Parathyroid adenoma (tissue), 2 donors: Measurements from ENCODE around the gene PTPRM.

ENCODE experiments used
- H2AFZ ChIP-seq: fragments of 300-600 bp; sonication (generic); one replicate; pipeline ENCODE4 v1.7.0; 2017; ENCODE audit warnings: antibody characterized with exemption, mild to moderate bottlenecking
- H3K27ac ChIP-seq: fragments of 300-600 bp; sonication (generic); one replicate; pipeline ENCODE4 v1.7.0; 2017
- H3K27me3 ChIP-seq: fragments of 300-600 bp; sonication (generic); one replicate; pipeline ENCODE4 v1.7.0; 2017; ENCODE audit warnings: low read length; ENCODE audit not compliant: control insufficient read depth, insufficient read depth
- H3K36me3 ChIP-seq: fragments of 300-600 bp; sonication (generic); one replicate; pipeline ENCODE4 v1.7.0; 2017; ENCODE audit warnings: low read length; ENCODE audit not compliant: control insufficient read depth, insufficient read depth
- H3K4me1 ChIP-seq: fragments of 300-600 bp; sonication (generic); one replicate; pipeline ENCODE4 v1.7.0; 2017; ENCODE audit warnings: control low read depth
- H3K4me2 ChIP-seq: fragments of 300-600 bp; sonication (generic); one replicate; pipeline ENCODE4 v1.7.0; 2017; ENCODE audit warnings: low read length
- H3K4me3 ChIP-seq: fragments of 300-600 bp; sonication (generic); one replicate; pipeline ENCODE4 v1.7.0; 2017; ENCODE audit warnings: low read depth, low read length
- H3K79me2 ChIP-seq: fragments of 300-600 bp; sonication (generic); one replicate; pipeline ENCODE4 v1.7.0; 2017; ENCODE audit warnings: control low read depth
- H3K9ac ChIP-seq: fragments of 300-600 bp; sonication (generic); one replicate; pipeline ENCODE4 v1.7.0; 2017; ENCODE audit warnings: mild to moderate bottlenecking
- H3K9me3 ChIP-seq: fragments of 300-600 bp; sonication (generic); one replicate; pipeline ENCODE4 v1.7.0; 2017; ENCODE audit warnings: low read length; ENCODE audit not compliant: control insufficient read depth
- CTCF ChIP-seq: fragments of 300-600 bp; sonication (generic); IDR thresholded peaks from one replicate; pipeline ENCODE4 v1.7.0; 2017; ENCODE audit warnings: antibody characterized with exemption, mild to moderate bottlenecking
- donor health status: primary hyperparathyroidism.

Gene PTPRM

GRCh38 chr18:8186413-8186812 is 619.3 kb downstream of the PTPRM start:
- Histone ChIP-seq H3K4me2 (no peak overlapping the region), H3K4me1 (no peaks in the 10 kb centered on the region), H3K9me3 (no peaks in the 10 kb centered on the region), H3K9ac (no peak overlapping the region), H2AFZ (no peak overlapping the region), H3K27ac (no peak overlapping the region), H3K36me3 (no peaks in the 10 kb centered on the region), H3K79me2 (no peaks in the 10 kb centered on the region), H3K27me3 (no peaks in the 10 kb centered on the region), H3K4me3 (no peak overlapping the region)
- no peak for TF ChIP-seq CTCF

DNA sequence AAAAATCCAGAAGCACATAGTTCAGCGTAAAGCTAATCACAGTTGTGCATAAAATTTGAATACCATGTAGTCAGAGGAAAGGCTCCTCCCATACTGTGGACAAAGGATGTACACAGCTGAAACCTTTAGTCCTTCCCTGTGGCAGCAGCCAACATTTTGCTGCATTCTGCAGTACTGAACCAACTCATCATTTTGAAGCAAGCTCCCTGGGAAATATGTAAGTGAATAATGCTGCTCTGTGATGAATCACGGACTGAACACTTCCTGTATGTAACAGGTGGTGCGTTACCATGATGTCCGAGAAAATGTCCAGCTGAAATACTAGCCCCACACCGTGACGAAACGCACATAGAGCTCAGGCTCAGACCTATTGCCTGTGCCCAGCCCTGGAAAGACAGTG is 621.1 kb downstream of the PTPRM start:
- Histone ChIP-seq H3K36me3 (no peaks in the 10 kb centered on the region), H3K79me2 (no peaks in the 10 kb centered on the region), H3K9me3 (no peaks in the 10 kb centered on the region), H3K9ac (no peak overlapping the region), H2AFZ (no peak overlapping the region), H3K4me1 (no peaks in the 10 kb centered on the region), H3K4me3 (no peak overlapping the region), H3K27ac (no peak overlapping the region), H3K27me3 (no peaks in the 10 kb centered on the region), H3K4me2 (no peak overlapping the region)
- TF ChIP-seq CTCF = no peak

DNA sequence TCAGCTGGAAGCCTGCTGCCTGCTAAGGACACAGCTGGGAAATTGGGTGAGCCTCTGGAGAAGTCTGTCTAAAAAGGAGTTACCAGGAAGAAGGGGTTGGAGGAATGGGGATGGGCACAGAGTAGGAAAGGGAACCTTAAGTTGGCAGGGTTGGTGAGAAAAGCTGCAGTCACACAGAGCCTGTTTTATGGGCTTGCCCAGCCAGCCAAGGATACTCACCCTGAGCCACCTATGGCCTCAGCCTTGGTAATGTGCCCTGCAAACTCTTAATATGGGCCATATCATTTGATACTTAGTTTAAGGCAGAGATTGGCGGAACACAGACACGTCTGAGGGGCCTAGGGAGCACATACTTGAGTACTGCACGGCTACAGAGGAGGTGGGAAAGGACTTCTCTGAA is 623.9 kb downstream of the PTPRM start:
- H3K4me1 ChIP-seq = no peaks in the 10 kb centered on the region
- H3K27ac ChIP-seq = no peak overlapping the region
- no peaks in the 10 kb centered on the region for H3K36me3 ChIP-seq
- TF ChIP-seq CTCF = no peak
- H3K79me2 ChIP-seq = no peaks in the 10 kb centered on the region
- no peak overlapping the region for H3K4me2 ChIP-seq
- H3K27me3 ChIP-seq = no peaks in the 10 kb centered on the region
- no peak overlapping the region for H2AFZ ChIP-seq
- no peaks in the 10 kb centered on the region for H3K9me3 ChIP-seq
- no peak overlapping the region for H3K9ac ChIP-seq
- no peak overlapping the region for H3K4me3 ChIP-seq

- no peaks in the 10 kb centered on the region for H3K79me2 ChIP-seq
- H3K27ac ChIP-seq = no peak overlapping the region
- no peak for TF ChIP-seq CTCF
- H3K36me3 ChIP-seq = no peaks in the 10 kb centered on the region
- H3K4me1 ChIP-seq = no peaks in the 10 kb centered on the region
- H3K27me3 ChIP-seq = no peaks in the 10 kb centered on the region
- H3K4me3 ChIP-seq = no peak overlapping the region
- no peak overlapping the region for H2AFZ ChIP-seq
- no peak overlapping the region for H3K4me2 ChIP-seq
- H3K9ac ChIP-seq = no peak overlapping the region
- H3K9me3 ChIP-seq = no peaks in the 10 kb centered on the region
Observed at GRCh38 chr18:8194431-8194830, 627.3 kb downstream of the PTPRM start.

DNA sequence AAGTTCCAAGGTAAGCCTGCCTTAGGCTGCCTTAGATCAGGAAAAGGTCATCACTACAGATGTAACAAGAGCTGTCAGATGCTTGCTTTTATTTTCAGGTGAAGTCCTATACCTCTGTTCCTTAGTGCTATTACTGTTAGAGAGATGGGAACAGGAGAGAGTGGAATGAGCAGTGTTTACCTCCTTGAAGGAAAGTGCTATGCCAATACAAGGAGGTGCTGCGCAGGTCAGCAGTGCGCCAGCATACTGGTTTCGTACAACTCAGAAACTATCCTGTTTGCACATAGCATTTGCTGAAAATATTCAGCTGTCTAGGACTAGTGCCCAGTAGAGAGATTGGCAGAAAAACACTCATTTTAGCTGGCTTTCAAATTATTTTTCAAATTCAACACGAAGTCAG is 629.1 kb downstream of the PTPRM start:
- TF ChIP-seq CTCF = no peak
- Histone ChIP-seq H3K4me3 (no peak overlapping the region), H3K9ac (no peak overlapping the region)

More for the DNA sequence above, 629.1 kb downstream of the PTPRM start:
- no peaks in the 10 kb centered on the region for H3K36me3 ChIP-seq
- H3K4me2 ChIP-seq = no peak overlapping the region
- no peaks in the 10 kb centered on the region for H3K79me2 ChIP-seq
- H3K27me3 ChIP-seq = no peaks in the 10 kb centered on the region
- H3K4me1 ChIP-seq = no peaks in the 10 kb centered on the region
- no peak overlapping the region for H3K27ac ChIP-seq
- no peak overlapping the region for H2AFZ ChIP-seq
- no peaks in the 10 kb centered on the region for H3K9me3 ChIP-seq
